Dedifferentiated amniotic fluid mesenchymal stem cell (primary cell): ENCODE measurements around the gene TSR3.

ENCODE experiments used
- DNase-seq: peaks from one replicate; pipeline ENCODE4 v3.0.0-alpha.2; 2016; ENCODE audit errors: extremely low spot score

TSR3 gene

DNA sequence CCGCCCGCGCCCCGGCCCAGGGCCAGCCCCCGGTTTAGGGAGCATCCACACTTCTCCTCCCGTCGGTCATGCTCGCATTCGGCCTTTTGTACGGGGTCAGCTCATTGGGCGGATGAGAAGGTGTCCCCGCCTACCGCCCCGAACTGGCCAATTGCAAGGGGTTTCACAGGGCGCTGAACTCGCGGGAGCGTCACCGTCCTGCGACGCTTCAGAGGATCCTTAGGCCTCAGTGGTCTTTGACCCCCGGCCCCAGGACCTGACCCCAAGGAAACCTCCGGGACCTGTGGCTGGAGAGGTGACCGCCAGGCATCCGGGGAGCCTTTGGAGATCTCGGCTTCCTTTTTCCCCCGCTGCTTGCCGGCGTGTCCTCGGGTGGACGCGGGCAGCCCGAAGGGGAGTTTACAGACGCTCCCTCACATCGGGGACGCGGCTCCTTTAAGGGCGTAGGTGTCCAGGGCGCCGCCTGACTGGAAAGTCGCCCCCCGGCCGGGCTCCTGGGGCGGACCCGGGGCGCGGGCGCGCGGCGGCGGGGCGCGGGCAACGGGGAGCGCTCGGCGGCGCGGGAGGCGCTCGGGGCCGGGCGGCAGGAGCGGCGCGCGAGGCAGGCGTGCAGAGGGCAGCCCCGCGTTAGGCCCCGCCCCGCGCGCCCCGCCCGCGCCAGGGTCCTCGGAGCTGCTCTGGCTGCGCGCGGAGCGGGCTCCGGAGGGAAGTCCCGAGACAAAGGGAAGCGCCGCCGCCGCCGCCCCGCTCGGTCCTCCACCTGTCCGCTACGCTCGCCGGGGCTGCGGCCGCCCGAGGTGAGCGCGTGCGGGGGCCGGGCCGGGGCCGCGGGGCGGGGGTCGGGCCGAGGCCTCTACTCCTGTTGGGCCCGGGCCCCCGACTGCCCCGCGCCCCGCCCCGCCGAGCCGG lies 42.4 kb downstream of the TSR3 start, which contains the start of gene UBE2I:
UBE2I (plus strand) TSS at position 660 of the 909 bp plus-strand sequence. CDS start 4,395 bp downstream, outside the sequence.
- DNase-seq = peak; percentile 95

DNA sequence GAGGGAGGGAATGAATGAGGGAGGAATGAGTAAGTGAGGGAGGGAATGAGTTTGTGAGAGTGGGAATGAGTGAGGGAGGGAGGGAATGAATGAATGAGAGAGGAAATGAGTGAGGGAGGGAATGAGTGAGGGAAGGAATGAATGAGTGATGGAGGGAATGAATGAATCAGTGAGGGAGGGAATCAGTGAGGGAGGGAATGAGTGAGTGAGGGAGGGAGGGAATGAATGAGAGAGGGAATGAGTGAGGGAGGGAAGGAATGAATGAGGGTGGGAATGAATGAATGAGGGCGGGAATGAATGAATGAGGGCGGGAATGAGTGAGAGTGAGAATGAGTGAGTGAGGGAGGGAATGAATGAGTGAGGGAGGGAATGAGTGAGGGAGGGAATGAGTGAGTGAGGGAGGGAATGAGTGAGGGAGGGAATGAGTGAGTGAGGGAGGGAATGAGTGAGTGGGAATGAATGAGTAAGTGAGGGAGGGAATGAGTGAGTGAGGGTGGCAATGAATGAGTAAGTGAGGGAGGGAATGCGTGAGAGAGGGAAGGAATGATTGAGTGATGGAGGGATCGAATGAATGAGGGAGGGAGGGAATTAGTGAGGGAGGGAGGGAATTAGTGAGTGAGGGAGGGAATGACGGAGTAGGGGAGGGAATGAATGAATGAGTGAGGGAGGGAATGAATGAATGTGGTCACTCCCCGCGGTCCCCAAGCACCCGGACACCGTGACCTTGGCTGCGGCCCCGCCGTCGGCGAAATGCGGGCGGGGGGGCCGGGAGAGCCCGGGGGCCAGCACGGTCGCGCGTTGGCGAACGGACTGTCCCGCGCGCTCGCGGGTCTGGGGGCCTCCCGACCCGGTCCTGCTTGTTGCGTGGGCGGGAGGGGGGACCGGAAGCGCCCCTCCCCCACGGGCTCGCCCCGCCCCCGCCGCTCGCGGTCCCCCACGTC lies 43.4 kb downstream of the TSR3 start:
- DNase-seq = no peak

DNA sequence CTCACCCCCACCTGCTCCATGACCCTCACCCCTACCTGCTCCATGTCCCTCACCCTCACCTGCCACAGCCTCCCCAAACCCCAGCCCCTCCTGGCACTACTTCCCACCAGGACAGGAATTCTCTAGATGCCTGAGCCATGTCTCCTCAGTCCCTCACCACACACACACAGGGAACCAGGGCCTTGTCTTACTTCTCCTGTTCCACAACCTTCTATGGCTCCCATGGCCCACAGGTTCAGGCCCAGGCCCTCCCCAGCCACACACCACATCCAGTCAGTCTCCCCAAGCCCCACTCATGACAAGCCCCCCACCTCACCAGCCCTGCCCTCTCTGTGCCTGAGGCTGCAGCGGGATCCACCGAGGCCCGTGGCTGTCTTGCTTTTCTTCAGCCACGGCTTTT lies 45.3 kb downstream of the TSR3 start:
- DNase-seq = no peak

DNA sequence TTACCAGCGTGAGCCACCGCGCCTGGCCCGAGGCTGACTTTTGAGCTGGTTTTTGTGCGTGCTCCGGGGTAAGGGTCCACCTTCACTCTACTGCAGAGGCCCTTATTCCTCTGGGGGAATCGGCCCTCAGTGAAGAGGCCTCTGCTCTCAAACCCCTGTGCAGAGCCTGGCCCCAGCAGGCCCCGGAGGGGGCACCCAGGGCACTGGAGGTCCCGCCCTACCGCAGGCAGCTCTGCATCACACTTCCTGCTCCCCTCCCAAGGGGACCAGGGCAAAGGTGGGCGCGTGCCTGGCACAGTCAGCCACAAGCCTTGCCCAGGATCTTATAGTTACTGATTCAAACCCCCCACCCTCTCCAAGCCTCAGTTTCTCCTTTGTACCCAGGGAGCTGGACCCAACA lies 45.9 kb downstream of the TSR3 start:
- no peak for DNase-seq

DNA sequence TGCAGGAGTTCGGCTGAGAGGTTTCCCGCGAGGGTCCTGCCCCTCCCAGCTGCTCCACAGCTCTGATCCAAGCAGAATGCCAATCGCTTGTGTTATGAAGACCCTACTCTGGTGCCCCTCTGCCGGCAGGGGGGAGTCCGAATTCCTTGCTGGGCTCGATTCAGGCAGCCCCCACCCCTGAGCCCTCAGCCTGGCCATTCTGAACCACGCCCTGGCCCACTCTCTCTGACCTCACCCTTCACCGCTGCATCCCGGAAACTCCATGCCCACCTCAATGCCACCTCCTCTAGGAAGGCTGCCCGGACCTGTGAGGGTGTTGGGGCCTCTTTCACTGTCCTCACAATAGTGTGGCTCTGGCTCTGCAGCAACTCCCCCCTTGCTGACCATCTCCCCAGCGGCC lies 50.1 kb downstream of the TSR3 start:
- no peak for DNase-seq

DNA sequence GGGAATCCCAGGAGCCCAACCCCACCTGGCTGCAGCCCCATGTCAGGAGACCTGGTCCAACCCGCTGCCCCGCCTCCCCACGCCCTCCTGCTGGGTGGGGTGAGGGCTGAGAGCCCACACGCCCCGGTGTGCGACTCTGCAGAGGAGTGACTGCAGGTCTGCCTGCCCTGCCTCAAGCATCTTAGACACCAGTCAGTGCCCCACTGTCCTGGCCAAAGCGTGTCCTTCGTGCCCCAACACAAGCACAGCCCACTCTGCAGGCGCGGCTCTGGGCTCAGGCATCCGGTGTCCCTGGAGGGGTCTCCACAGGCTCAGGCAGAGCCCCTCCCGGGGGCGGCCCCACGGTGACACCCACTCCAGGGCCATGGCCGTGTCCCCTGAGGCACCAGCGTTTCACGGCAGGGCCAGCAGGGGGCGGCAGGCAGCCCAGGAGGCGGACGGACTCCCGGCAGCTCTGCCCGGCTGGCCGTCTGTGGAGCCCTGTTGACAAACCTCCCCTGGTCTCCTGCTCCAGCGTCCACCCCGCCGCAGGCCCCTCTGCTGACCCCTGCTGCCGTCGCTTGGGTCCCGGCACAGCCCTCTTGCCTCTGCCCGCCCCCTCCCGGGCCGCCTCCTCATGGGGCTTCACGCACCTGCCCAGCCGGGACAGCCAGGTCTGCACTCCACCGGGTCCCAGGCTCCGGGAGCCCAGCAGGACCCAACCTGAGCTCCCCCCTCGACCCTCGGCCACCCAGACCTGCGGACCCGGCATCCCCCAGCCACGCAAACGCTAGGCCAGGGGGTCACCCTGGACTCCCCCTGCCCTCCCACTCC lies 50.8 kb downstream of the TSR3 start:
- no peak for DNase-seq

DNA sequence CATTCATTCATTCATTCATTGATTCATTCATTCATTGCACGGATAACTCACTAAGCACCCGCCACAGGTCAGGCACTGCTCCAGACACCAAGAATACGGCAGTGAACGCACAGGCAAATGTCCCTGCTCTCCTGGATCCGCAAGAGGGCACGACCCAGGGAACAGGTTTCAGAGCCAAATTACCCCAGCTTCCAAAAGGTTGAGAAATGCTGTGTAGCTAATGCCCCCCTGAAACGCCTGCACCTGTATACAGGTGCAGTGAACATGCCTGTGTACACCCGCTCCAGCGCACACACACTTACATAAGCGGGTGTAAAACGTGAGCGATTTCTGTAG lies 51.8 kb downstream of the TSR3 start:
- no peak for DNase-seq
